Uterus (tissue), 2 donors: ENCODE measurements around the gene MAP3K7.

ENCODE experiments used
- POLR2A ChIP-seq, 2 donors: fragments of 450-650 bp; IDR thresholded peaks; one replicate each; pipeline ENCODE4 v1.6.1; 2016; ENCODE audit warnings: antibody characterized with exemption in 2 of 2, mild to moderate bottlenecking in 1 of 2, moderate library complexity in 1 of 2
- TF ChIP-seq, protein P1 (sequence below), 4 experiments: fragments of 200-600 bp in 2 of 4; fragments of 450-650 bp in 2 of 4; sonication (generic) in 2 of 4; IDR thresholded peaks; one replicate each; pipeline ENCODE4 v1.5.1; 2016 to 2019; ENCODE audit warnings: antibody characterized with exemption in 4 of 4, mild to moderate bottlenecking in 2 of 4, moderate library complexity in 1 of 4

GRCh38 chr6:90523779-90524310, 63.0 kb downstream of the MAP3K7 start:
- TF ChIP-seq, protein P1, sequence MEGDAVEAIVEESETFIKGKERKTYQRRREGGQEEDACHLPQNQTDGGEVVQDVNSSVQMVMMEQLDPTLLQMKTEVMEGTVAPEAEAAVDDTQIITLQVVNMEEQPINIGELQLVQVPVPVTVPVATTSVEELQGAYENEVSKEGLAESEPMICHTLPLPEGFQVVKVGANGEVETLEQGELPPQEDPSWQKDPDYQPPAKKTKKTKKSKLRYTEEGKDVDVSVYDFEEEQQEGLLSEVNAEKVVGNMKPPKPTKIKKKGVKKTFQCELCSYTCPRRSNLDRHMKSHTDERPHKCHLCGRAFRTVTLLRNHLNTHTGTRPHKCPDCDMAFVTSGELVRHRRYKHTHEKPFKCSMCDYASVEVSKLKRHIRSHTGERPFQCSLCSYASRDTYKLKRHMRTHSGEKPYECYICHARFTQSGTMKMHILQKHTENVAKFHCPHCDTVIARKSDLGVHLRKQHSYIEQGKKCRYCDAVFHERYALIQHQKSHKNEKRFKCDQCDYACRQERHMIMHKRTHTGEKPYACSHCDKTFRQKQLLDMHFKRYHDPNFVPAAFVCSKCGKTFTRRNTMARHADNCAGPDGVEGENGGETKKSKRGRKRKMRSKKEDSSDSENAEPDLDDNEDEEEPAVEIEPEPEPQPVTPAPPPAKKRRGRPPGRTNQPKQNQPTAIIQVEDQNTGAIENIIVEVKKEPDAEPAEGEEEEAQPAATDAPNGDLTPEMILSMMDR (IDR thresholded peaks at IDR 0.05) = no peak
- TF ChIP-seq POLR2A (IDR thresholded peaks at IDR 0.05) = no peak
